Inflammatory macrophage (primary cell): ENCODE results near the gene MAP7D2.

ENCODE experiments used
- DNase-seq, 2 donors: peaks; one replicate each; pipeline ENCODE4 v3.0.0-alpha.2; 2020 to 2022

Gene MAP7D2

DNA sequence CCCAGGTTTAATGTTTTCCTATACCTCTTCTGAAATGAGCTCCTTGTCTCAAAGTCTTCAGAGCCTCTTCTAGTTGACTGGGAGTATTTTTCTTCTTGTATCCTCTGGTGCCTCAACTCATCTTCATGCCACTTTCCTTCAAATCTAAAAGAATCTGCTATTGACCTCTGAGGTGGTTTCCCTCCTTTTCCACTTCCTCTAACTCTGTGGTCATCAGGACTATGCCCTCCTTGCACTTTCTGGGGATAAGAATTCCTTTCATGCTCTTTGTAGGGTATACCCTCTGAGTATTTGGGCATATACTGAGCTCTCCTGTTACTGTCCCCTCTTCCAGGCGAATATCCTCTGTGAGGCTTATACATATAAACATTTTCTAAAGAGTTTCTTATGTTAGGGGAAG lies 150.7 kb downstream of the MAP7D2 start:
- DNase-seq, result no peak

DNA sequence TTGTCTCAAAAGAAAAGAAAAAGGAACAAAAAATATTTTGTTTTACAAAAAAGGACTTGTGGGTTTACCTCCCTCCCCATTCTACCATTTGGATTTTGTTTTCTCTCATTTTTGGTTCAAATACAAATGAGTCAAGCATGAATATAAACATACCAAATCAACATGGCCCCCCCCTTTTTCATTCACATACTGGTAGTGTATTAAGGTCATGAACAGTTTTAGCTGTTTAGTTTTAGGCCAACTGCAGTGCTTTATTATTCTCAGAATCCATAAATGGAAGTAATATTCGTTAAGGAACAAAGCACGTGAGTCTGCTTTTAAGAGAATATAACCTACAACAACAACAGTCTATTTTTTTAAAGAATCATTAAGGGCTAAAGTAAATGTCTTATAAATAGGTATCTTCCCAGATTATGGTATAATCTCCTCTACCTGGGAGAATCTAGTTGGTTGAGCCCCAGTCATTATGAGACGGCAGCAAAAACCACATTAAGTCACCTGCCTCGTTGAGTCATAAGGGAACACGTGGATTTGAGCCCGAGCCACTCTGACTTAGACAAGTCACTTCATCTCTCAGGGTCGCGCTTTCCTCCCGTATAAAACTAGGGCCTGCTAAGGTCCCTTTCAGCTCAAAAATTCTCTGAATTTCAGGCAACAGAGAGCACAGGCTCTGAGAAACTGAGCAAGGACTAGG lies 152.5 kb downstream of the MAP7D2 start:
- DNase-seq, result no peak

DNA sequence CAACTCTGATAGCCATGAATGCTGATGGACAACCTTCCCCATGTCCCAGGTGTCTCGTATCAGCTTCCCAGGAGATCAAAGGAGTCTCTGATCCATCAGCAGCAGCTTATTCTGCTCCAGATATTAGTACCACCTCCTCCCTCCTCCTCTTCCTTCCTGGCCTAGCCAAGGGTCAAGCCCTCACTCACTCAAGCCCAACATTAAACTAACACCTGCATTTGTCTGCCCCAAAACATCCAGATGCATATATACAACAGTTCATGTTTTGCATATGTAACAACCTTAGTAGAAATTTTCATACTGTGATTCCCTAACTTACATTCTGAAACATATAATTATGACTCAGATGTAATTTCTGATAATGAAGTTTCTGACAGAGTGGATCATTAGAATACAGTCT lies 155.8 kb downstream of the MAP7D2 start:
- DNase-seq, result no peak

DNA sequence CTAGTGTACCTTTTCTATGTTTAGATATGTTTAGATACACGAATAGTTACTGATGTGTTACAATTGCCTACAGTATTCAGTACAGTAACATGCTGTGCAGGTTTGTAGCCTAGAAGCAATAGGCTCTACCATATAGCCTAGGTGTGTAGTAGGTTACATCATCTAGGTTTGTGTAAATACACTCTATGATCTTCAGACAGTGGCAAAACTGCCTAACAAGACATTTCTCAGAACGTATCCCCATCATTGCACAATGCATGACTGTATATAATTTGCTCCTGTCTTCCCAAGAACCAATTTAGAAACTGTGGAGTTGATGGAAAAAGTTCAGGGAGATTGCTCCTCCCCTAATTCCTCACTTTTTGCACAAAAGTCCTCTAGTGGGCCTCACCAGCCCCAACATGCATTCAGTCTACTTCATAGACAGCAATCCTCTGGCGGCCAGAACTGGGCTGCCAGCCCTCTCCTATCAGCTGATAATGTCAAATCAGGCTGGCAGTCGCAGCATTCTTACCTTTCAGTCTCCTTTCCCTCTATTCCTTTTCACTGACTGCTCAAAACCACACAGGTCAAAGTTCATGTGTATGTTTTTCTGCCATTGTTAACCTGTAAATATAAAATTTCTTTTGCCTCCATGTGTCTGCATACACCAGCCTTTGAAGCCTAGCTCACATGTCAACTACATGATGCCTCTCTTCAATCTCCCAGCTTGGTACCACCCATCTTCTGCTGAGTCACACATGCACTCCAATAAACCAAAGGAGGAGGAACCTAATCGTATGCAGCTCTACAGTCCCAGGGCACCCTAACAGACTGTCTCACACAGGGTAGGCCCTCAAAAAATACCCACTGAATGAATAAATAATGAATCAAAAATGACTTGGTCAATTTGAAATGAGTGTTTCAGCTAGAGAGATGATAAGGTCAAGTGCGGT lies 157.9 kb downstream of the MAP7D2 start:
- no peak for DNase-seq

DNA sequence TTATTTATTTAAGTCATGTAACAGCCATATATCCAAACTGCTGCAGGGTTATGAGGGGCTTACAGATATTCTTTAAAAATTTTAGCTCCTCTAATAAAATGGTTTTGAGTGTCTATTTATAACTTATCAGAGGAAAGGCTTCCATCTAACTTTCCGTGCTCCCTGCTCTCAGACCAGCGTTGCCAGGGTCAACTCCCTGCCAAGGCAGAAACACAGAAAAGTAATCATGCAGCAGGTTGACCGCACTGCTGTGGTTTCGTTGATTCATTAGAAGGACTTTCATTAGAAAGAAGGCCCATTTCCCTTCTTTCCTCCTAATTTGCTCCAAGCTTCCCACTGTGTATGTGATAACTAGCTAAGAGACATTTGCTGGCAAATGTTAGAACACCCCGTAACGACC lies 159.8 kb downstream of the MAP7D2 start:
- no peak for DNase-seq
